HG03097 (cell line): Measurements from ENCODE around the gene NYAP1.
"Not testable (repeated sequence)": the region's sequence is repeated elsewhere in the genome, so short reads cannot be mapped to it uniquely, and the experiment has no call there.

Source experiments
- ATAC-seq: cut with Tn5 transposase; IDR thresholded peaks from one replicate; pipeline ENCODE4 v1.9.1; 2021; ENCODE audit not compliant: unreplicated experiment, low FRiP score

The NYAP1 gene

GRCh38 chr7:100483722-100484672 lies at the start of gene NYAP1:
Gene NYAP1 (plus strand): TSS chr7:100483927. CDS start chr7:100485312, 1,385 bp downstream.
- peak; percentile 6 for ATAC-seq

- no peak for ATAC-seq
Observed at GRCh38 chr7:100434297-100435144, 49.2 kb upstream of the NYAP1 start.

- ATAC-seq, result peak; percentile 13
Observed at GRCh38 chr7:100435401-100436304, 48.1 kb upstream of the NYAP1 start.

GRCh38 chr7:100437150-100438100 lies 46.3 kb upstream of the NYAP1 start:
- ATAC-seq, result no peak

- ATAC-seq, result no peak
Observed at GRCh38 chr7:100438172-100438571, 45.6 kb upstream of the NYAP1 start.

- ATAC-seq, result not testable (repeated sequence)
Observed at GRCh38 chr7:100438731-100439130, 45.0 kb upstream of the NYAP1 start.

- ATAC-seq, result not testable (repeated sequence)
Observed at GRCh38 chr7:100439244-100439643, 44.5 kb upstream of the NYAP1 start.

- no peak for ATAC-seq
Observed at GRCh38 chr7:100441641-100442535, 41.8 kb upstream of the NYAP1 start.

GRCh38 chr7:100443096-100443840 lies 40.5 kb upstream of the NYAP1 start:
- ATAC-seq, result no peak

GRCh38 chr7:100444311-100445278 lies 39.1 kb upstream of the NYAP1 start:
- ATAC-seq, result no peak

GRCh38 chr7:100446040-100446439 lies 37.7 kb upstream of the NYAP1 start:
- ATAC-seq, result no peak

GRCh38 chr7:100447363-100447762 lies 36.4 kb upstream of the NYAP1 start:
- not testable (repeated sequence) for ATAC-seq

GRCh38 chr7:100449190-100449795 lies 34.4 kb upstream of the NYAP1 start:
- ATAC-seq, result no peak

GRCh38 chr7:100452513-100452912 lies 31.2 kb upstream of the NYAP1 start:
- ATAC-seq, result no peak

GRCh38 chr7:100453854-100454253 lies 29.9 kb upstream of the NYAP1 start:
- ATAC-seq, result not testable (repeated sequence)

GRCh38 chr7:100455206-100455605 lies 28.5 kb upstream of the NYAP1 start:
- ATAC-seq, result no peak
